SK-N-SH treated with all-trans-retinoic acid at 6 μM for 48 hours (cell line): Measurements from ENCODE around the gene UNC5C.

Experiments
- ATAC-seq: fragments of 200-7000 bp; cut with Tn5 transposase; 3 replicates; pipeline ENCODE4 v1.9.1; 2020; ENCODE audit warnings: mild to moderate bottlenecking, moderate library complexity
- ARNTL ChIP-seq: fragments of 450-650 bp; formaldehyde crosslinking; IDR thresholded peaks from 2 replicates; pipeline ENCODE4 v1.5.0; 2020; ENCODE audit warnings: low read depth, mild to moderate bottlenecking, moderate library complexity, borderline replicate concordance
- BACH2 ChIP-seq: fragments of 250-450 bp; sonication (Bioruptor Pico); IDR thresholded peaks from 2 replicates; pipeline ENCODE4 v1.9.0; 2021; ENCODE audit warnings: mild to moderate bottlenecking, borderline replicate concordance
- CREB5 ChIP-seq: fragments of 250-450 bp; sonication (Bioruptor Pico); IDR thresholded peaks from 2 replicates; pipeline ENCODE4 v1.5.1; 2020; ENCODE audit warnings: low read depth, mild to moderate bottlenecking, moderate library complexity
- CSDC2 ChIP-seq: fragments of 250-450 bp; sonication (Bioruptor Pico); IDR thresholded peaks from 2 replicates; pipeline ENCODE4 v1.5.0; 2020; ENCODE audit warnings: mild to moderate bottlenecking, moderate library complexity
- CSRNP3 ChIP-seq: fragments of 250-450 bp; sonication (Bioruptor Pico); IDR thresholded peaks from 2 replicates; pipeline ENCODE4 v1.5.1; 2021; ENCODE audit warnings: mild to moderate bottlenecking, moderate library complexity
- ESRRG ChIP-seq: fragments of 250-450 bp; sonication (Bioruptor Pico); IDR thresholded peaks from 2 replicates; pipeline ENCODE4 v1.6.1; 2021; ENCODE audit warnings: mild to moderate bottlenecking
- ISL1 ChIP-seq: fragments of 250-450 bp; sonication (Bioruptor Pico); IDR thresholded peaks from 2 replicates; pipeline ENCODE4 v2.1.2; 2022; ENCODE audit warnings: mild to moderate bottlenecking, moderate library complexity
- OSR1 ChIP-seq: fragments of 250-450 bp; sonication (Bioruptor Pico); IDR thresholded peaks from 2 replicates; pipeline ENCODE4 v1.8.0; 2022; ENCODE audit warnings: moderate library complexity, mild to moderate bottlenecking, inconsistent platforms
- PATZ1 ChIP-seq: fragments of 250-450 bp; sonication (Bioruptor Pico); IDR thresholded peaks from 2 replicates; pipeline ENCODE4 v1.8.0; 2020; ENCODE audit warnings: mild to moderate bottlenecking, moderate library complexity, borderline replicate concordance
- RARB ChIP-seq: fragments of 250-450 bp; sonication (Bioruptor Pico); IDR thresholded peaks from 2 replicates; pipeline ENCODE4 v1.8.0; 2021; ENCODE audit warnings: mild to moderate bottlenecking, moderate library complexity
- SNAI2 ChIP-seq: fragments of 250-450 bp; sonication (Bioruptor Pico); IDR thresholded peaks from 2 replicates; pipeline ENCODE4 v1.5.0; 2020; ENCODE audit warnings: mild to moderate bottlenecking, moderate library complexity
- TCF4 ChIP-seq: fragments of 250-450 bp; sonication (Bioruptor Pico); IDR thresholded peaks from 2 replicates; pipeline ENCODE4 v1.8.0; 2021; ENCODE audit warnings: mild to moderate bottlenecking, moderate library complexity, borderline replicate concordance
- TOX ChIP-seq: fragments of 250-450 bp; sonication (Bioruptor Pico); IDR thresholded peaks from 2 replicates; pipeline ENCODE4 v1.8.0; 2021; ENCODE audit warnings: mild to moderate bottlenecking, moderate library complexity, borderline replicate concordance
- TSHZ2 ChIP-seq: fragments of 250-450 bp; sonication (Bioruptor Pico); IDR thresholded peaks from 2 replicates; pipeline ENCODE4 v1.5.0; 2020; ENCODE audit warnings: mild to moderate bottlenecking, moderate library complexity
- ZC3H10 ChIP-seq: fragments of 250-450 bp; sonication (Bioruptor Pico); IDR thresholded peaks from 2 replicates; pipeline ENCODE4 v1.5.1; 2021; ENCODE audit warnings: mild to moderate bottlenecking, moderate library complexity
- ZFP30 ChIP-seq: fragments of 450-650 bp; formaldehyde crosslinking; IDR thresholded peaks from 2 replicates; pipeline ENCODE4 v1.5.0; 2022; ENCODE audit warnings: mild to moderate bottlenecking, moderate library complexity
- ZNF565 ChIP-seq: fragments of 450-650 bp; formaldehyde crosslinking; conservative IDR thresholded peaks from 2 replicates; pipeline ENCODE4 v1.5.0; 2020; ENCODE audit warnings: low read depth, mild to moderate bottlenecking, moderate library complexity
- TF ChIP-seq, protein P1 (sequence below): fragments of 250-450 bp; sonication (Bioruptor Pico); IDR thresholded peaks from 2 replicates; pipeline ENCODE4 v1.8.0; 2021; ENCODE audit warnings: low read depth, mild to moderate bottlenecking, moderate library complexity, borderline replicate concordance

Gene UNC5C

DNA sequence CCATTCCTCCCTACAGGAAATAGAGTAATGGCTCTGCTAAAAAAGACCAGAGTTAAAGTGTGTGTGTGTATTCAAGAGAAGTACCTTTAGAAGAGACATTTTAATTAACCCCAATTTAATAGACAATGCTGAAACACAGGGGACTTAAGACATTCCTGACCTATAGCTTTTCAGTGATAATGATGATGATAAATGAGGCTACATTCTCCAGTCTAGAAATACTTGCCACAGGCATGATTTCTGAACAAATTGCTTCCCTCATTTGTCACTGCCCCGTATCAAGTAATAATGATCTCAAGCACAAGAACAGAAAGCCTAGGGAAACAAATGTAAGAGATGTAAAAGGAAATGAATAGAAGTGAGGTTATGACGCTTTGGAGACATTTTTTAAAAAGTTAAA, 117.1 kb downstream of the UNC5C start:
- no peak for ATAC-seq
- TF ChIP-seq ISL1 (peak; percentile 58), OSR1 (CRISPR knock-in tag) (no peak)
- TF ChIP-seq, all 23 proteins: peak for 1

DNA sequence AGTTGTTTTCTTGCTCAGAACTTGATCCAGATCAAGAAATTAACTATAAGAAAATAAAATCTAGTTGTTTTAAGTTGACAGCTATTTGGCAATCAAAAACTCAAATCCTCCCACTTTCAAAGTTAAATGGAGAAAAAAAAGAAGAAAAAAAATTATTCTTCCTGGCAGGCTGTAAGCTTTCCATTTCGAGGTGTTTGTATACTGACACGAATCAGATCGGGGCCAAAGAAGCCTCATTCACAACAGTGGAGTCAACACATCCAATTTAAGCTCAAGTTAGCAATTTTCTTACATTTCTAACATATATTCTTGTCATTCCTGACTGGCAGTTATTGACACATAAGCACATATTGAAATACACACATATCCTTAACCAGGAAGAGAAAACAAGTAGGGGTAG, 119.4 kb downstream of the UNC5C start:
- no peak for TF ChIP-seq SNAI2 (CRISPR knock-in tag)
- TF ChIP-seq, protein P1, sequence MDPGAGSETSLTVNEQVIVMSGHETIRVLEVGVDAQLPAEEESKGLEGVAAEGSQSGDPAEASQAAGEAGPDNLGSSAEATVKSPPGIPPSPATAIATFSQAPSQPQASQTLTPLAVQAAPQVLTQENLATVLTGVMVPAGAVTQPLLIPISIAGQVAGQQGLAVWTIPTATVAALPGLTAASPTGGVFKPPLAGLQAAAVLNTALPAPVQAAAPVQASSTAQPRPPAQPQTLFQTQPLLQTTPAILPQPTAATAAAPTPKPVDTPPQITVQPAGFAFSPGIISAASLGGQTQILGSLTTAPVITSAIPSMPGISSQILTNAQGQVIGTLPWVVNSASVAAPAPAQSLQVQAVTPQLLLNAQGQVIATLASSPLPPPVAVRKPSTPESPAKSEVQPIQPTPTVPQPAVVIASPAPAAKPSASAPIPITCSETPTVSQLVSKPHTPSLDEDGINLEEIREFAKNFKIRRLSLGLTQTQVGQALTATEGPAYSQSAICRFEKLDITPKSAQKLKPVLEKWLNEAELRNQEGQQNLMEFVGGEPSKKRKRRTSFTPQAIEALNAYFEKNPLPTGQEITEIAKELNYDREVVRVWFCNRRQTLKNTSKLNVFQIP (CRISPR knock-in tag), result no peak
- TF ChIP-seq ARNTL (CRISPR knock-in tag), result no peak
- no peak for TF ChIP-seq CSDC2 (CRISPR knock-in tag)
- TF ChIP-seq TOX (CRISPR knock-in tag), result no peak
- TF ChIP-seq CSRNP3, result no peak
- no peak for TF ChIP-seq ZNF565 (CRISPR knock-in tag)
- TF ChIP-seq ISL1, result no peak
- TF ChIP-seq RARB (CRISPR knock-in tag), result no peak
- TF ChIP-seq ESRRG (CRISPR knock-in tag), result no peak
- no peak for TF ChIP-seq BACH2
- TF ChIP-seq CREB5 (CRISPR knock-in tag), result no peak
- no peak for TF ChIP-seq PATZ1 (CRISPR knock-in tag)
- ATAC-seq, result no peak

GRCh38 chr4:95428291-95429070, 120.3 kb downstream of the UNC5C start:
- peak; percentile 63 for ATAC-seq
- TF ChIP-seq, protein P1 (CRISPR knock-in tag), result no peak
- peak; percentile 36; the same call in 1 of the 2 replicates for TF ChIP-seq TCF4 (CRISPR knock-in tag)

GRCh38 chr4:95426455-95426854, 122.3 kb downstream of the UNC5C start:
- no peak for ATAC-seq
- TF ChIP-seq TSHZ2 (no peak), ZC3H10 (CRISPR knock-in tag) (no peak), PATZ1 (CRISPR knock-in tag) (no peak), CSRNP3 (no peak), BACH2 (no peak), ZFP30 (no peak), OSR1 (CRISPR knock-in tag) (no peak), RARB (CRISPR knock-in tag) (no peak)
